Measurements from ENCODE around the gene SLC9A7. TPM values are rescaled to one million over a fixed set of nuclear protein-coding genes. Genes with fewer than 3 reads are reported as not detected.
"Not testable (repeated sequence)": the region's sequence is repeated elsewhere in the genome, so short reads cannot be mapped to it uniquely, and the experiment has no call there.

The SLC9A7 gene
- total RNA-seq, 1 experiment from 2014 or later: 20.9 TPM

DNA sequence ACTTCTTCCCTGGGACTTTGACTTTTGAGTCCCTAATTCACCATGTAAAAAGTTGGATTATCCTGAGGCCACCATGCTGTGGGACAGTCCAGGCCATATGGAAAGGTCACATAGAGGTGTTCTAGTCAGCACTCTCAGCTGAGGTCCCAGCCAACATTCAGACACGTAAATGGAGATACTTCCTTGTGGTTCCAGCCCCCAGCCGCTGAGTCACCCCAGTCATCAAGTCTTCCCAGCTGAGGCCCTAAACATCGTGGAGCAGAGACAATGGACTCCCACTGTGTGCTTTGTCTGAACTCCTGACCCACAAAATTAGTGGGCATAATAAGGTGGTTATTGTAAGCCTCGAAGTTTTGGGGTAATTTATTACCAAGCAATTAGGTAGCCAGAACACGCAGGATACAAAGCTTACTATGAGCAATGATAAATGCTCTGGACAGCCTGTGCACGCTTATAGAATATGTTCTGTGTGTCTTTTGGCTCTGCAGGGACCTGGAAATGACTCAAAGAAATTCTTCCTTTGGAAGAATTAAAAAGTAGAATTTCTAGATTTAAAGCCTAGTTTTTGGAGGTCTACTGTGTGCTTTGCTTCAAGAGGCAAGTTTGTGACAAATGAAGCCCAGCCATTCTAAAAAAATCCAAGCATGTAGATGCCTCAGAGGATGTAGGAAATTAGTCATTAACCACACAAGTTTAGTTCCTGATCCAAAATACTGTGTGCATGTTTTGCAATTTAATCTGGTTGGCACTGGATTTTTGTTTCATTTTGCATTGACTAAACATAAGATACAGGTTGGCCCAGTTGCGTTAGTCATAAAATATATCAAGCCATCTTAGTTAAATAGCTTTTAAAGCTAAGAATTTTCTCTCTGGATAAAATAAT lies 33.2 kb upstream of the SLC9A7 start:
- Histone ChIP-seq H3K79me2 (ENCODE audit: low read depth) (no peaks in the 10 kb centered on the region), H4K20me1 (ENCODE audit: insufficient read depth) (no peaks in the 10 kb centered on the region), H3K27me3 (ENCODE audit: insufficient read depth, low read depth) (no peaks in the 10 kb centered on the region), H2AFZ (no peak overlapping the region), H3F3A (ENCODE audit: insufficient read depth, low read depth) (peaks cover 22% of the 10 kb centered on the region), H3K36me3 (ENCODE audit: low read depth) (no peaks in the 10 kb centered on the region), H3K27ac (peak overlapping the region; percentile 98), H3K4me3 (peak overlapping the region; percentile 39; the same call in 1 of the 2 replicates), H3K9me2 (ENCODE audit: insufficient read depth) (no peaks in the 10 kb centered on the region), H3K4me2 (peak overlapping the region; percentile 73), H3K9me3 (ENCODE audit: insufficient read depth, low read depth) (no peaks in the 10 kb centered on the region), H3K4me1 (replicated peaks; ENCODE audit: insufficient read depth) (peaks cover 32% of the 10 kb centered on the region)
- intact Hi-C loops (cut with micrococcal nuclease; ENCODE audit: unreplicated experiment): loop anchor here (1.0 kb wide), 1 partner anchor 33 kb away; the partner anchor contains the start of gene SLC9A7
- TF ChIP-seq, protein P1, sequence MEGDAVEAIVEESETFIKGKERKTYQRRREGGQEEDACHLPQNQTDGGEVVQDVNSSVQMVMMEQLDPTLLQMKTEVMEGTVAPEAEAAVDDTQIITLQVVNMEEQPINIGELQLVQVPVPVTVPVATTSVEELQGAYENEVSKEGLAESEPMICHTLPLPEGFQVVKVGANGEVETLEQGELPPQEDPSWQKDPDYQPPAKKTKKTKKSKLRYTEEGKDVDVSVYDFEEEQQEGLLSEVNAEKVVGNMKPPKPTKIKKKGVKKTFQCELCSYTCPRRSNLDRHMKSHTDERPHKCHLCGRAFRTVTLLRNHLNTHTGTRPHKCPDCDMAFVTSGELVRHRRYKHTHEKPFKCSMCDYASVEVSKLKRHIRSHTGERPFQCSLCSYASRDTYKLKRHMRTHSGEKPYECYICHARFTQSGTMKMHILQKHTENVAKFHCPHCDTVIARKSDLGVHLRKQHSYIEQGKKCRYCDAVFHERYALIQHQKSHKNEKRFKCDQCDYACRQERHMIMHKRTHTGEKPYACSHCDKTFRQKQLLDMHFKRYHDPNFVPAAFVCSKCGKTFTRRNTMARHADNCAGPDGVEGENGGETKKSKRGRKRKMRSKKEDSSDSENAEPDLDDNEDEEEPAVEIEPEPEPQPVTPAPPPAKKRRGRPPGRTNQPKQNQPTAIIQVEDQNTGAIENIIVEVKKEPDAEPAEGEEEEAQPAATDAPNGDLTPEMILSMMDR (conservative IDR thresholded peaks at IDR 0.05): no peak
- TF ChIP-seq EZH2 (IDR thresholded peaks at IDR 0.05; ENCODE audit: low read depth): no peak
- POLR2A ChIA-PET (ENCODE audit: unreplicated experiment): interaction anchor here (0.7 kb wide), 1 partner anchor 22 kb away, joined by 4 read pairs; no protein-coding TSS in a partner anchor
- no TSS peak for BruUV-seq (replicated peaks)
- CTCF ChIA-PET: no interaction called here
- DNase-seq: peak; percentile 38 to 90

- CTCF ChIA-PET: no interaction called here
These were observed 30.0 kb upstream of the SLC9A7 start for GRCh38 chrX:46788902-46789301.

DNA sequence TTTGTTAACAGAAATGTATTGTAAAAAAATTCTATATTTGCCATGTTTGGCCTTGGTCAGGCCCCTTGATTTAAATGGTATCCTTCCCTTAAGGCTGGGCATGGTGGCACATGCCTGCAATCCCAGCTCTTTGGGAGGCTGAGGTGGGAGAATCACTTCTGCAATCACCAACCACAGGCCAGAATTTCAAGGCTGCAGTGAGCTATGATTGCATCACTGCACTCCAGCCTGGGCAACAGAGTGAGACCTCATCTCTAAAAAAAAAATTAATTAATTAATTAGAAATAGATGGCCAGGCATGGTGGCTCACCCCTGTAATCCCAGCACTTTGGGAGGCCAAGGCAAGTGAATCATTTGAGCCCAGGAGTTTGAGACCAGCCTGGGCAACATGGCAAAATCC lies 25.5 kb upstream of the SLC9A7 start:
- H2AFZ ChIP-seq; H3K79me2 ChIP-seq (ENCODE audit: low read depth); H3F3A ChIP-seq (ENCODE audit: insufficient read depth, low read depth); H3K27ac ChIP-seq; H3K4me2 ChIP-seq; BruUV-seq (replicated peaks); intact Hi-C loops (cut with micrococcal nuclease; ENCODE audit: unreplicated experiment); H4K20me1 ChIP-seq (ENCODE audit: insufficient read depth); H3K9me3 ChIP-seq (ENCODE audit: insufficient read depth, low read depth); H3K27me3 ChIP-seq (ENCODE audit: insufficient read depth, low read depth); DNase-seq; H3K4me1 ChIP-seq (replicated peaks; ENCODE audit: insufficient read depth); H3K4me3 ChIP-seq; H3K36me3 ChIP-seq (ENCODE audit: low read depth); H3K9me2 ChIP-seq (ENCODE audit: insufficient read depth); CTCF ChIA-PET; POLR2A ChIA-PET (ENCODE audit: unreplicated experiment): not testable (repeated sequence)

More at GRCh38 chrX:46788902-46789301, 30.0 kb upstream of the SLC9A7 start:
- no peaks in the 10 kb centered on the region for H3K27me3 ChIP-seq (ENCODE audit: insufficient read depth, low read depth)
- H3K36me3 ChIP-seq (ENCODE audit: low read depth): no peaks in the 10 kb centered on the region
- TF ChIP-seq, protein P1 (conservative IDR thresholded peaks at IDR 0.05): no peak
- TF ChIP-seq EZH2 (IDR thresholded peaks at IDR 0.05; ENCODE audit: low read depth): no peak
- intact Hi-C loops (cut with micrococcal nuclease; ENCODE audit: unreplicated experiment): no loop called here
- POLR2A ChIA-PET (ENCODE audit: unreplicated experiment): no interaction called here
- H3K4me1 ChIP-seq (replicated peaks; ENCODE audit: insufficient read depth): peaks cover 30% of the 10 kb centered on the region
- no peak overlapping the region for H2AFZ ChIP-seq
- H3K4me2 ChIP-seq: no peak overlapping the region
- H3K4me3 ChIP-seq: no peak overlapping the region
- no peaks in the 10 kb centered on the region for H3K9me3 ChIP-seq (ENCODE audit: insufficient read depth, low read depth)
- H3K27ac ChIP-seq: no peak overlapping the region
- H3K79me2 ChIP-seq (ENCODE audit: low read depth): no peaks in the 10 kb centered on the region
- peaks cover 22% of the 10 kb centered on the region for H3F3A ChIP-seq (ENCODE audit: insufficient read depth, low read depth)
- no peaks in the 10 kb centered on the region for H4K20me1 ChIP-seq (ENCODE audit: insufficient read depth)
- DNase-seq: no peak
- H3K9me2 ChIP-seq (ENCODE audit: insufficient read depth): no peaks in the 10 kb centered on the region
- BruUV-seq (replicated peaks): no TSS peak
